Measurements from ENCODE around the gene SCYGR2. TPM values are rescaled to one million over a fixed set of nuclear protein-coding genes. Genes with fewer than 3 reads are reported as not detected.

Gene SCYGR2
- polyA plus RNA-seq, 1 donor from 2014 or later: not detected

DNA sequence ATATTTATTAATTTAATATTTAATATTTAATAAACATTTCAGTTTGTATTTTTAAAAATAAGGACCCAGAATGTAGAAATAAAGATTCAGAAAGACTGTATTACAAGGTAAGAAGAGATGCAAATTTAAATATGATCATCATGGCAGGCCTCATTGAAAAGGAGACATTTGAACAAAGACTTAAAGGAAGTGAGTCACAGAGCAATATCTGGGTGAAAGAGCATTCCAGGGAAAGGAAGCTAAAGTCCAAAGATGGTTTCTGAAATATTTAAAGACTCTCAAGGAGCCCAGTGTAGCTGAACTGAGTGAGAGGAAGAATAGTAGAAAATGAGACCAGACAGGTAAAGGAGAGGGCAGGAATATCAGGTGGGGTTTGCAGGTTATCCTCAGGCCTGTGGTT lies 24.5 kb downstream of the SCYGR2 start:
- peaks cover 1% of the 10 kb centered on the region for H3K27me3 Mint-ChIP-seq
- no peak overlapping the region for H3K27ac Mint-ChIP-seq
- H3K4me1 Mint-ChIP-seq: peaks cover 0 to 2% (median 1%) of the 10 kb centered on the region in 3 donors
- H3K4me3 Mint-ChIP-seq: no peak overlapping the region
- H3K9me3 Mint-ChIP-seq: no peaks in the 10 kb centered on the region
- H3K36me3 Mint-ChIP-seq: no peaks in the 10 kb centered on the region

DNA sequence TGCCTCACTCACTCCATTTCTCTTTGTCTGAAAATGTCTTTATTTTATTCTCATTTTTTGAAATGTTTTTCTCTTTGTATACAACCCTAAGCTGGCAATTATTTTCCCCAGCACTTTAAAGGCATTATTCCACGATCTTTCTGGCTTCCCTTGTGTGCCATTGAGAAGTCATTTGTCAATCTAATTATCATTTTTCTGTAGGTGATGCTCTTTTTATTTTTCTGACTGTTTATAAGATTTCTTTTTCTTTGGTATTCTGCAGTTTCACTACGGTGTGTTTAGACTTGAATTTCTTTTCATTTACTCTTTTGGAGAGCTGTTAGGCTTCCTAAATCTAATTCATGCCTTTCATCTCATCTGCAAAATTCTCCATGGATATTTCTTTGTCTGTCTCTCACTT lies 26.7 kb downstream of the SCYGR2 start:
- Mint-ChIP-seq H3K4me1 (no peaks in the 10 kb centered on the region), H3K9me3 (no peaks in the 10 kb centered on the region), H3K27me3 (peaks cover 7% of the 10 kb centered on the region), H3K27ac (no peak overlapping the region), H3K36me3 (no peaks in the 10 kb centered on the region), H3K4me3 (no peak overlapping the region)

DNA sequence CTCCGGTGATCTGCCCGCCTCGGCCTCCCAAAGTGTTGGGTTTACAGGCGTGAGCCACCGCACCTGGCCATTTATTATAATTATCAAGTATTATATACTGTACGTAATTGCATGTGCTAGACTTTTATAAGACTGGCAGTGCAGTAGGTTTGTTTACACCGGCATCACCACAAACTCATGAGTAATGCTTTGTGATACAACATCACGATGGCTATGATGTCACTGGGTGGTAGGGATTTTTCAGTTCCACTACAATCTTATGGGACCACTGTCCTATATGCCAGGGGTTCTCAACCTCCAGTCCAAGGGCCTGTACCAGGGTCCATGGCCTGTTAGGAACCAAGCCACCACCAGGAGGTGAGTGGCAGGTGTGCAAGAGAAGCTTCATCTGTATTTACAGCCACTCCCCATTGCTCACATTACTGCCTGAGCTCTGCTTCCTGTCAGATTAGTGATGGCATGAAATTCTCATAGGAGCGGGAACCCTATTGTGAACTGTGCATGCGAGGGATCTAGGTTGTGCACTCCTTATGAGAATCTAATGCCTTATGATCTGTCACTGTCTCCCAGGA lies 28.0 kb downstream of the SCYGR2 start:
- no peak overlapping the region for H3K27ac Mint-ChIP-seq
- H3K4me1 Mint-ChIP-seq: no peaks in the 10 kb centered on the region
- no peaks in the 10 kb centered on the region for H3K36me3 Mint-ChIP-seq
- no peak overlapping the region for H3K4me3 Mint-ChIP-seq
- H3K9me3 Mint-ChIP-seq: no peaks in the 10 kb centered on the region
- peaks cover 6% of the 10 kb centered on the region for H3K27me3 Mint-ChIP-seq

DNA sequence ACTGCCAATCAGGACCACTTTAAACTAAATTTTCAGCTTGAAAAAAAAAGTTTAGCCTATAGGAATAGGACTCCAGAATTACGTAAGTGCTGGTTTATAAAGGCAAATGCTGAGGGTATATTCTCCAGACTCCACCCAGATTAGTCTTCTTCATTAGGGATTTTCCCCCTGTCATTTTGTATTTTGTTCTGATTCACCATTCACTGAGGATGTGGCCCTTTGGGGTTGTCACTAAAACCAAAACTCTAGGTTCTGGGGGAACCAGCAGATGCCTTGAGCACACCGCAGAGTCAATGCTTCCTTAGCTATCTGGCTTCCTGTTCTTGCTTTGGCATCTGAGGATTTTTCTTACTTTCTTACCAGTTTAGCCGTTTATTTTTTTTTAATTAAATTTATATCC lies 29.1 kb downstream of the SCYGR2 start:
- H3K27ac Mint-ChIP-seq: no peak overlapping the region
- no peaks in the 10 kb centered on the region for H3K36me3 Mint-ChIP-seq
- peaks cover 6% of the 10 kb centered on the region for H3K27me3 Mint-ChIP-seq

DNA sequence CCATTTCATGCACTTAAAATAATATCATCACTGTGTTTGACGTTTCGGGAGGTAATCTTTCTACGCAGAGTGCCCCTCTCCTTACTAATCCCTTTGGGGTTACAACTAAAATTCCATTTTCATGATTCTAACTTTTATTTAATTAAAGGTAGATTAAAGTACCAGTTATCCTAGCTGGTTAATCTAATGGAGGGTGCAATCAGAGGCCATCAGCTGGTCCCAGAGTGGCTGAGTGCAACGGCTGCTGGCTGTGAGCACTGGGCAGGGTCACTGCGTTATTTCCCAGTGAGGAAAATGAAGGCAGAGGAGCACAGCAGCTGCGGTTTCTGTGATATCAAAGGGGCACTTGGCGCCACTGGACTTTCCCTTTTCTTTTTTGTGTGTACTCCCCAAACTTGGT lies 30.7 kb downstream of the SCYGR2 start:
- no peak overlapping the region for H3K27ac Mint-ChIP-seq
- H3K36me3 Mint-ChIP-seq: no peaks in the 10 kb centered on the region

More for the DNA sequence above, 29.1 kb downstream of the SCYGR2 start:
- no peaks in the 10 kb centered on the region for H3K9me3 Mint-ChIP-seq
- H3K4me1 Mint-ChIP-seq: no peaks in the 10 kb centered on the region
- no peak overlapping the region for H3K4me3 Mint-ChIP-seq

DNA sequence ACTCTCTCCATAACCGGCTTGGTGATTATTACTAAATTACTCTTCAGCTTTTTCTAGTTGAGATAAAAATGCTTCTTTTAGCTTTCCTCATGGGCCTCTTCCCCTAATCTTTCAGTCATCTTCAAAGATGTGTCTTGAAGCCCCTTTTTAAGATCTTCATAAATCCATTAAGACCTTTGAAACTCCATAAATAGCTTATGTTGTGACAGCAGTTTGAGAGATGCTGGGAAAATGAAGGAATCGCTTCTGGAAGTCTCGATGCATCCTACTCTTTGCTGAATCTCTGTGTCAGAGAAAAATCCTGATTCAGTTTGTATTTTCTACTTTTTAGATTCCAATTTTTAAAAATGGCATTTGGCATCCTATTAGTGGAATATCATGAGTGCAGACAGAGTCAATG lies 31.6 kb downstream of the SCYGR2 start:
- no peaks in the 10 kb centered on the region for H3K36me3 Mint-ChIP-seq

More for the DNA sequence above, 30.7 kb downstream of the SCYGR2 start:
- no peaks in the 10 kb centered on the region for H3K9me3 Mint-ChIP-seq
- H3K4me1 Mint-ChIP-seq: peaks cover 0 to 1% (median 0%) of the 10 kb centered on the region in 3 donors
- peaks cover 6% of the 10 kb centered on the region for H3K27me3 Mint-ChIP-seq
- no peak overlapping the region for H3K4me3 Mint-ChIP-seq

DNA sequence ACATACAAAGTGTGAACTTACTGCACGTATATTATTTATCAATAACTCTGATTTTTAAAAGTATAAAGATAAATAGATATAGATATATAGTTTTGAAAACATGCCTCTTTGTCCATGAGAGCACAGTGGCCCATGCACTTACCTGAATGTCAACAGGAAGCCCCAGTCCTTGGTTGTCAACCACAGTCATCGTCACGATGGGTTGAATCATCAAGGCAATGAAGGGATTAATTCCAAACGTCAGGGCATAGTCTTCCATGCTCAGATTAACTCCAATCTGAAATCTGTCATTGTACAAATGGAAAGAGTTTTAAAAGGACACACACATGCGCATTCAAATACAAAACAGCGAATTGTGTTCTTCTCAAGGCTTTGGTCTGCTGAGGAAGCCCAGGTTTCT lies 34.1 kb downstream of the SCYGR2 start:
- H3K4me3 Mint-ChIP-seq: no peak overlapping the region
- no peak overlapping the region for H3K27ac Mint-ChIP-seq
- no peaks in the 10 kb centered on the region for H3K36me3 Mint-ChIP-seq
- peaks cover 6% of the 10 kb centered on the region for H3K27me3 Mint-ChIP-seq
- H3K9me3 Mint-ChIP-seq: no peaks in the 10 kb centered on the region
- peaks cover 0 to 1% (median 0%) of the 10 kb centered on the region in 3 donors for H3K4me1 Mint-ChIP-seq

More for the DNA sequence above, 31.6 kb downstream of the SCYGR2 start:
- Mint-ChIP-seq H3K4me1 (peaks cover 0 to 1% (median 0%) of the 10 kb centered on the region in 3 donors), H3K27ac (no peak overlapping the region), H3K27me3 (peaks cover 6% of the 10 kb centered on the region), H3K9me3 (no peaks in the 10 kb centered on the region), H3K4me3 (no peak overlapping the region)

DNA sequence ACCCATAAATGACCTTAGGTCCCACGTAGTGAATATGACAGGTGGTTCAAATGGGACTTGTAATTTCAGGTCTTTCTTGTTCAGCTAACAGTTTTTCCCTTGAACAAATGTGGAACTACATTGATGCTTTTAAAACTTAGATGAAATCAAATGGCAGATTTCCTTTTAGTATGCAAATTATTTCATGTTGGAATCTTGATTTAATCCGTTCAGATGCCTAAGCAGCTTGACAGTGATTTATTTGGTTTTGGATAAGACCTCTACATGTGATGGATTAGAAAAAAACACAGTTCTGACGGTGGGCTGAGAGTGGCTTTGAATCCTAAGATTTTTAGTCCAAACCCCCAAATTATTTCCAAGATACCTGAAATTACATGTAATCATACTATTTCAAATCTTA lies 35.5 kb downstream of the SCYGR2 start:
- H3K4me1 Mint-ChIP-seq: peaks cover 0 to 1% (median 0%) of the 10 kb centered on the region in 3 donors
- no peak overlapping the region for H3K4me3 Mint-ChIP-seq
- no peaks in the 10 kb centered on the region for H3K9me3 Mint-ChIP-seq

DNA sequence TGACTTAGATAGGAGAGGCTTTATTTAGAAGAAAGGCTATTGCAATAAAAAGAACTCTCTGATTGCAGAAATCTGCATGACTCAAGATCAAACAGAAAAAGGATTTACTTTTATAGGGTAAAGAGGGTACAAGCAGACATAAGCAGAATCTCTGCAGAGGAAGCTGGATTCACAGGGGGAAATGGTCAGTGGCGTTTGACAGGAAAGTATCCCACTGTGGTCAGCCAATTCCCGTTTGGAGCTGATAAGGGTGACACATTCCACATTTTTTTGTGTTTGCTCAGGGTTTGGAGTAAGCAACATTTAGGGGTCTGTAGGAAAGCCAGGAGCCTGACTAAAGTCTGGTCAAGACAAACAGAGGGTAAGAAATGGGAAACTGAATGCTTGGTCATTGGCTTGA lies 44.0 kb downstream of the SCYGR2 start:
- Mint-ChIP-seq H3K9me3 (no peaks in the 10 kb centered on the region), H3K27me3 (no peaks in the 10 kb centered on the region), H3K36me3 (no peaks in the 10 kb centered on the region), H3K4me3 (no peak overlapping the region), H3K4me1 (no peaks in the 10 kb centered on the region), H3K27ac (no peak overlapping the region)

More for the DNA sequence above, 35.5 kb downstream of the SCYGR2 start:
- Mint-ChIP-seq H3K36me3 (no peaks in the 10 kb centered on the region), H3K27me3 (peaks cover 3% of the 10 kb centered on the region), H3K27ac (no peak overlapping the region)

DNA sequence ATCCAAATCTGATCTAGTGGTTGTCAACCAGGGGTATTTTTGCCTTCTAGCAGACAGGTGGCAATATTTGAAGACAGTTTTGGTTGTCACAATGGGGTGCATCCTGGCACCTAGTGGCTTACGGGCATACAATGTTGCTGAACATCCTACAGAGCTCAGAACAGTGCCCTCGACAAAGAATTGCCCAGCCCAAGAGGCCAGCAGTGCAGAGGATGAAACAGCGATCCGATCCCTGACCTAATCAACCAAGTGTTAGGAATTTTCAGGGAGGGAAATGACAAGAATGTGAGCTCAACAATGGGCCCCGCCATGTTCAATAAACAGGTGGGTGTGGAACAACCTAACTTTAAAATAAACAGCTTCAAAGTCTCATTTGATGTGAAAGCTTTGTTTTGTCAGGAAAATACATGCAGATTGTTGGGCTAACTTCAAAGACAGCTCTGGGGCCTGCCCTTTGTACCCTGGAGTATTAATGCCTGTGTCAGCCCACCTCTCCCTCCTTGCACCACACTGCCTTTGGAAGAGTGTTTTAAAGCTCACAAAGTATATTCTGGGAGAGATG lies 45.4 kb downstream of the SCYGR2 start:
- no peaks in the 10 kb centered on the region for H3K4me1 Mint-ChIP-seq
- H3K27me3 Mint-ChIP-seq: no peaks in the 10 kb centered on the region
- H3K9me3 Mint-ChIP-seq: no peaks in the 10 kb centered on the region
- H3K4me3 Mint-ChIP-seq: no peak overlapping the region
- H3K27ac Mint-ChIP-seq: no peak overlapping the region
- no peaks in the 10 kb centered on the region for H3K36me3 Mint-ChIP-seq

Other genes with a start within 250 kb of the SCYGR2 start
- not detected for gene TM4SF20, start 219.6 kb upstream of the SCYGR2 start, polyA plus RNA-seq
- not detected for gene SCYGR1, start 210.9 kb upstream of the SCYGR2 start, polyA plus RNA-seq
- 10.1 TPM for gene AGFG1, start 126.7 kb upstream of the SCYGR2 start, polyA plus RNA-seq
- not detected for gene SCYGR3, start 15.9 kb downstream of the SCYGR2 start, polyA plus RNA-seq
- gene SCYGR4, start 18.6 kb downstream of the SCYGR2 start, polyA plus RNA-seq: not detected
- not detected for gene SCYGR5, start 67.9 kb downstream of the SCYGR2 start, polyA plus RNA-seq
- gene SLC19A3, start 119.1 kb downstream of the SCYGR2 start, polyA plus RNA-seq: not detected
- not detected for gene SCYGR6, start 125.9 kb downstream of the SCYGR2 start, polyA plus RNA-seq
- not detected for gene SCYGR7, start 129.4 kb downstream of the SCYGR2 start, polyA plus RNA-seq
- not detected for gene SCYGR8, start 147.0 kb downstream of the SCYGR2 start, polyA plus RNA-seq
- gene CCL20, start 214.9 kb downstream of the SCYGR2 start, polyA plus RNA-seq: not detected